Stimulated activated CD8-positive, alpha-beta memory T cell treated with anti-CD3 and anti-CD28 coated beads, Interleukin-15, amount 100 ng/mL, for 4 hours (primary cell): ENCODE data around the gene MYBPC2.

ENCODE experiments used
- DNase-seq, 2 donors: peaks; one replicate each; pipeline ENCODE4 v3.0.0-alpha.2; 2020; ENCODE audit warnings: low read depth in 2 of 2

MYBPC2 gene

DNA sequence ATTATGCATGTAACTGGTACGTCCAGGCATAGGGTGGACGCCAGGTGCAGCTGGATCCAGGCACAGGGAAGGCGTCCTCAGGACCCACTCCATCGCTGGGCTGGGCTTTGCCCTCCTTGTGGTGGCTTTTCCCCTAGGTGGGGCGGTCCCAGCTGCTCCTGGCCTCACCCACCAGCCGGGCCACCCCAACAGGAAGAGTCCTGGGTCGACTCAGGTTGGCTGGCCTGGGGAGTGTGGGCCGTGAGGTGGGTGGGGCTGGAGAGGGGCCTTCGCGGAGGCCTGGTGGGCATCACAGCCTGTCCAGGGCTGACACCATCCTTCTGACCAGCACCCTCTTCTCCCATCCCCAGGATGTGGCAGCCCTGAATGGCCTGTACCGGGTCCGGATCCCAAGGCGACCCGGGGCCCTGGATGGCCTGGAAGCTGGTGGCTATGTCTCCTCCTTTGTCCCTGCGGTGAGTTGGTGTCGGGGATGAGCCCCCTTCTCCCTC, 47.1 kb downstream of the MYBPC2 start:
- DNase-seq: no peak

DNA sequence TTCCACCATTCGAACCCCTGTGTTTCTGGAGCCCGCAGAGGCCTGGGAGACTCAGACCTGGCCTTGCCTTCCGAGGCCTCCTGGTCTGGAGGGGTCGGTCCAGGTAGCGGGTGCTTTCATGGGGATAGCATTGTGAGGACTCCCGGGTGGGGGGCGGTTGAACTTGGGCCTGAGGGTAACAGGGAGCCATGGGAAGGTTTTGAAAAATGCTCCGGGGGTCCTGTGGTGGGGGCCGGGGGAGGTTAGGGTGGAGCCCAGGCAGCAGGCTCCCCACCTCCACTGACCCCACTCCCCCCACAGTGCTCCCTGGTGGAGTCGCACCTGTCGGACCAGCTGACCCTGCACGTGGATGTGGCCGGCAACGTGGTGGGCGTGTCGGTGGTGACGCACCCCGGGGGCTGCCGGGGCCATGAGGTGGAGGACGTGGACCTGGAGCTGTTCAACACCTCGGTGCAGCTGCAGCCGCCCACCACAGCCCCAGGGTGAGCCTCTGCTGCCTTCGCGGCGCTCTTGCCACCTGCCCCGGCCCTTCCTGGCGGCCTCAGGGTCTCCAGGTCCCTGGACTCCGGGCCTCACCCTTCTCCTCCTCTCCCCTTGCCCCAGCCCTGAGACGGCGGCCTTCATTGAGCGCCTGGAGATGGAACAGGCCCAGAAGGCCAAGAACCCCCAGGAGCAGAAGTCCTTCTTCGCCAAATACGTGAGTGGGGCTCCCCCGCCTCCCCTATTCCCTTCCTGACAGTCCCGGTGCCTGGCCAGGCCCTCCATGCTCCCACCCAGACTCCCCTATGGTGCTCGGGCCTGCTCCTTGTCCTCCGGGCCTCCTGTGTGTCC, 47.8 kb downstream of the MYBPC2 start:
- no peak for DNase-seq

DNA sequence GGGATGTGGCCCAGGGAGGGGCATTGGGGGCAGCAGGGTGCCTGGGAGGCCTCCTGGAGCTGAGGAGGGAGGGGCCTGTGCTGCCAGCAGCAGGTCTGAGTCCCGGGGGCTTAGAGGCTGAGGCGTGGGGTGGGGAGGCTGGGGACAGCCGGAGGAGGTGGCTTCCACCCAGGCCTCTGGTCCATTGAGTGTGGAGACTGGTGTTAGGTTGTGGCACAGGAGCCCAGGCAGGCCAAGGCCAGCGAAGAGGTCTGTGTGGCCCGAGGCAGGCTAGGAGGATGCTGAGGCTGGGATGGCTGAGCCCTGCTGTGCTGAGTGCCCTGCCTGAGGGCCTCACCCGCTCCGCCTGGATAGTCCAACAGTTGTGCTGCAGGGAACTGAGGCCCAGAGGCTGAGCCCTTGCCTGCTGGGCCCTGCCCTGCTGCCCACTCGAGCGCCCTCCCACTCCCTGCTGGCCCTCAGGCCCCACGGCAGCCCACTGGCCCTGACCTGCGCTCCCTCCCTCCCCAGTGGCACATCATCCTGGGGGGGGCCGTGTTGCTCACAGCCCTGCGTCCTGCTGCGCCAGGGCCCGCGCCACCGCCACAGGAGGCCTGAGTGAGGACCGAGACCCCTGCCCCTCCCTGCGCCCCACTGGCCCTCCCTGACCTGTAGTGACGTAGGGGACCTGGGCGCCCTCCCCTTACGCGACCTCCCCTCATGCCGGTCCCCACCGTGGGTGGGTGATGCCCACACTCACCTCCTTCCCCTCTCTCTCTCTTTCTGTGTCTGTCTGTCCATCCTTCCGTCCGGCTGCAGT, 48.9 kb downstream of the MYBPC2 start:
- DNase-seq: no peak

DNA sequence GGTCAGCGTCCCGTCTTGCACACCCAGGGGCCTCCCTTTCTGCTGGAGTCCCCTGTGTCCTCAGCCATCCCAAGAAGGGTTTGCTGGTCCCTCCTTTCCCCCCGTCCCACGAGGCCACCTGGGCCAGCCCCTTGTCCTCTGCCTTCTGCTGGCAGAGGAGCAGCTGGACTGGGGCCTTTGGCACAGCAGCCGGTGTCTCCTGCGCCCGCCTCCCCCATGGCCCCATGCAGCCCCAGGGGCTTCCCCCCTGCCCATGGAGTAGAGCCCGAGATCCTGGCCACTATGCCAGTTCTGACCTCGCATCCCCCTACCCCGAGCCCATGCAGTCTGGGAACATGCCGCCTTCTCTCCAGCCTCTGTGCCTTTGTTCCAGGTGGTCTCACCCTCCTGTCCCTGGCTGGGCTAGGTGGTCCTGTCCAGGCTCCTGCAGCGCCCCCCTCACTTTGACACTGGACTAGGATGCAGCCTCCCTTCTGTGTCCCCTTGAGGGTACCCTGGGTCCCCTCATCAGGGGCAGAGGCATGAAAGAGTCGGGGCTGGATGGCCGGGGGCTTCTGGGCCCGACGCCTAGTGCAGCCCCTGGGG, 49.7 kb downstream of the MYBPC2 start:
- DNase-seq: no peak

DNA sequence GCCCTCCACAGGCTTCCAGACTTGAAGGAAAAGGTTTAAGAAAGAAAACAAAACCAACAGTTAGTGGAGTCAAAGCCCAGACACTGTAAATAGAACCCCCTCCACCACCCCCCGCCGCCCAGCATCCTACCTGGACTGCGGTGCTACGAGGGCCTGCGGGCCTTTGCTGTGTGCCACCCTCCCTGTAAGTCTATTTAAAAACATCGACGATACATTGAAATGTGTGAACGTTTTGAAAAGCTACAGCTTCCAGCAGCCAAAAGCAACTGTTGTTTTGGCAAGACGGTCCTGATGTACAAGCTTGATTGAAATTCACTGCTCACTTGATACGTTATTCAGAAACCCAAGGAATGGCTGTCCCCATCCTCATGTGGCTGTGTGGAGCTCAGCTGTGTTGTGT, 50.2 kb downstream of the MYBPC2 start:
- DNase-seq: no peak

DNA sequence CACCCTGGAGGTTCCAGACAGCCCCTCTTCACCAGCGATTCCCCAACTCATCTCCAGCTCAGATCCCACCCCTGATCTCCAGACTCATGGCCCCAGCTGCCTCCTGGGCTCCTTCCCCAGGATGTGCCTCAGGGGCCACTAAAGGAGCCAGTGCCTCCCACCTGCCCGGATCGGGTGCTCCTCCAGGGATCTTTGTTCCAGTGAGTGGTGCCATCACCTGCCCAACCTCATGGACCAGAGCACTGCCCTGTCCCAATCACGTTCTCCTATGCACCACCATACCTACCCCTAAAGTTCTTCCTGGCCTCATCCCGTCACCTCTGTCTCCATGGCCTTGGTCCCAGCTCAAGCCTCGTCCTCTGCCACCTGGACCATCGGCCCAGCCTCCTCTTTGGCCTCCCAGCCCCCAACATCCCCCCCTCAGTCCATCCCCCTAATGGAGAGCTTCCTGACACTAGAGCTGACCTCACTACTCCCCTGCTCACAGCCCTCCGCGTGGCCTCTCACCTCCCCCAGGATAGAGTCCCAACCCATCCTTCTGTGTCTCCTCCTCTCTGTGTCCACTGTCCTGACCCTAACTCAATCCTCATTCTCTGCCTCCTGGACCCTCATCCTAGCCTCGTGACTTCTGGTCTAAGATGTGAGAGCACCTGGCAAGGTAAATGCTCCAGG, 52.7 kb downstream of the MYBPC2 start:
- DNase-seq: no peak

DNA sequence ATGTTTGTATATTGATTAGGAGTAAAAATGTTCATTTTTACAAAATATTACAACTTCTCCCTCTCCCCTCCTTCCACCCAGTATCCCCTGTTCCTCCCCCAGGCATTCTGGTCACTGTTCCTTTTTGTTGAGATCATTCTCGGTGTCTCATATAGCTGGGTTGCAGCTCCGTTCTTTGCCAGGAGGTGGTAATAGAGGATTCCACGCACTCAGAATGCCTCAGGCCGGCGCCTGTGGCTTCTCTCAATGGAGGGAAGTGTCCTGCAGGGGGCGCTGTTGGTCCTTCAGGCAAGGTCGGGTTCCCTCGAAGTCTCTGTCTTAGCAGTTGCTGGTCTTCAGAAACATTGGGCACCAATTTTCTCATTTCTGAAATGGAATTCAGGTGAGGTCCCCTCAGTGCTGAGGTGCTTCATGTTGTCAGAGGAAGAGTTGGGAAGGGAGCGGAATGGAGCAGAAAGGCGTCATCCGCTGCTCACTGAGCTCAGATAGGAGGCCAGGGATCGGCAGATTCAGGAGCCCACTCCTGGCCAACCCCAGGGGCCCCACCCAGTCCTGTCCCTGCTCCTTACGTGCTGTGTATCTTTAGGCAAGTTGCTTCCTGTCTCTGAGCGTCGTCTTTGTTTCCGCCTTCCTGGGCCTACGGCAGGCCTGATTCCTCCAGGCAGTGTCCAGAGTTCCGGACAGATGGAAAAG, 54.3 kb downstream of the MYBPC2 start:
- DNase-seq: no peak

DNA sequence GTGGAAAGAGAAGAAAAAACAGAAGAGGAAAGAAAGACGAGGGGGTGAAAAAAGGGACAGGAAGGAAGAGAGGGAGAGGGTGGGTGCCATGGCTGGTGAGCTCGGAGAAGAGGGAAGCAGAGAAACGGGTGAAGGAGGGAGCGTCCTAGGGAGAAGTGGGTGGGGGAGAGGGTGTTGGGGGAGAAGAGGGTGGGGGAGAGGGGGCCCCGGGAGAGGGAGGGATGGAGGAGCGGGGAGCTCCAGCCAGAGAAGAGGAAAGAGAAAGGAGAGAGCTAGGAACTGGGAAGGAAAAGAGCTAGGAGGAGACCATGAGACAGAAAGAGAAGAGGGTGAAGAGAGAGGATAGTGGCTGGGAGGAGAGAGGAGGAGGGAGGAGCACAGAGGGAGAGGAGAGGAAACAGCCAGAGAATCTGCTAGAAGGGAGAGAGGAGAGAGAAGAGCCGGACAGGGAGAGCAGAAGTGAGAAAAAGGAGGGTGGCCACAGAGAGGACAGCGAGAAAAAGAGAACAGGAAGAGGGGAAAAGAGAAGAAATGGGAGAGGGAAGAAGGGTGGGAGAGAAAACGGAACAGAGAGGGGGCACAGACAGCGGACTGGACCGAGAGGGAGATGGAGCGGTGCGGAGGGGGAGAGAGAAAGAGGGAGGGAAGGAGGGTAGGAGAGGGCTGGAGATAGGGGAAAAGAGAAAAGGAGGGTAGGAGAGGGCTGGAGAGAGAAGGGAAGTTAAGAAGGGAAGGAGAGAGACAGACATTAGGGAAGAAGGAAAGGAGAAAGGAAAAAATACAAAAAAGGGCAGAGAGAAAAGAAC, 55.9 kb downstream of the MYBPC2 start:
- no peak for DNase-seq

DNA sequence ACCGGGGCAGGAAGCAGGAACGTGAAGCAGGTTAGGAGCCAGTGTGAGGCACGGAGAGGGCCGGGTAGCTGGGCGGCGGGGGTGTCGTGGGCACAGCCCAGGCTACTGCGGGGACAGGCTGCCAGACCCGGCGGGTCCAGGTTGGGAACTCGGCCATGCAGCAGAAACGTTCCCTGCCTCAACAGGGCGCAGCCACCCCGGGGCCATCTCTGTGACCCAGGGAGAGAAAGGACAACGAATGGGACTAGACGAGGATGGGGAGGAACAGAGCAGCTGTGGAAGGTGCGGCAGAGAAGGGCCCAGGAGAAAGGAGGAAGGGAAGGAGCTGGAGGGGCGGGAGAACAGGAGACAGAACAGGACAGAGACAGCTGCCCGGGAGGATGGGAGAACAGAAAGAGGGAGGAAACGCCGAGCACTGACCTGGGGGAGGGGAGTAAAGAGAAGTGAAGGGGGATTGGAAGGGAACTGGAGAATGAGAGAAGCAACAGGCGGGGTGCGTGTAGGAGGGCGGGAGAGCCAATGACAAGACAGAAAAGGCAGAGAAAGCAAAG, 56.8 kb downstream of the MYBPC2 start:
- no peak for DNase-seq

DNA sequence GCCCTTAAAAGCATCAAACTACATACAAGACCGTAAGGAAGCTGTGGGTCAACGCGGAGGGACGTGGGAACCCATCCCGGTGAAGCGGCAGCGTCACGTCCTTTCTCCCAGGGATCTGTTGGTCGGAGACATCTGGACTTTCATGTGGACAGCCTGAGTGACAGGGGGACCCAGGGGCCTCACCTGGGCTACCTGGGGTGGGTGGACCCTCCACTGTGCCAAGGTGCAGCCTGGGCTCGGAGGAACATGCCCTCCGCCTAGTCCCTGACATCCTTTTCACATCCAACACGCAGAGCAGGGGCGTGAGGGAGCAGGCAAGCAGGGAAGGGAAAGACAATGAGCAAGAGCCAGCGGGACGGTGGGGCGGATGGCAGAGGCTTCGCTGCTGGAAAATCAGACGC, 57.7 kb downstream of the MYBPC2 start:
- DNase-seq: no peak

DNA sequence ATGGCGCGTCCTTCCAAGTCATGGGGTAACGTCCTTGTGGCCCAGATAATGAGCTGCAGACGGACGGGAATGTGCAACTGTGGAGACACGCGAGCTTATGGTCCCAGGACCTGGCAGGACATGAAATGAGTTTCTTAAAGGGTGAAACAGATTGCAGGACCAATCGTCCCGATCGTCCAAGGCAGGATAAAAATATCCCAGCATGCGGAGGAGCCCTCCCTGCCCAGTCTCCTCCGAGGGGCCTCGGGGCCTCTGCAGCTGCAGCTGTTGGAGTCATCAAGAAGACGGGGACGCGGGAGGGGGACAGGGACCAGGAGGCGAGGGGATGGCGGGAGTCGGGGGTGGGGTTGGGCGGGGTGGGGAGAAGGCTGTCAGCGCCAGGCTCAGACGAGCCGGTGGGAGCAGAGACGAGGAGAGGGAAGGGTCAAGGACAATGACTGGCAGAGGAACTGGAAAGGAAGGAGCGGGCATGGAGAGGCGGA, 58.3 kb downstream of the MYBPC2 start:
- no peak for DNase-seq

DNA sequence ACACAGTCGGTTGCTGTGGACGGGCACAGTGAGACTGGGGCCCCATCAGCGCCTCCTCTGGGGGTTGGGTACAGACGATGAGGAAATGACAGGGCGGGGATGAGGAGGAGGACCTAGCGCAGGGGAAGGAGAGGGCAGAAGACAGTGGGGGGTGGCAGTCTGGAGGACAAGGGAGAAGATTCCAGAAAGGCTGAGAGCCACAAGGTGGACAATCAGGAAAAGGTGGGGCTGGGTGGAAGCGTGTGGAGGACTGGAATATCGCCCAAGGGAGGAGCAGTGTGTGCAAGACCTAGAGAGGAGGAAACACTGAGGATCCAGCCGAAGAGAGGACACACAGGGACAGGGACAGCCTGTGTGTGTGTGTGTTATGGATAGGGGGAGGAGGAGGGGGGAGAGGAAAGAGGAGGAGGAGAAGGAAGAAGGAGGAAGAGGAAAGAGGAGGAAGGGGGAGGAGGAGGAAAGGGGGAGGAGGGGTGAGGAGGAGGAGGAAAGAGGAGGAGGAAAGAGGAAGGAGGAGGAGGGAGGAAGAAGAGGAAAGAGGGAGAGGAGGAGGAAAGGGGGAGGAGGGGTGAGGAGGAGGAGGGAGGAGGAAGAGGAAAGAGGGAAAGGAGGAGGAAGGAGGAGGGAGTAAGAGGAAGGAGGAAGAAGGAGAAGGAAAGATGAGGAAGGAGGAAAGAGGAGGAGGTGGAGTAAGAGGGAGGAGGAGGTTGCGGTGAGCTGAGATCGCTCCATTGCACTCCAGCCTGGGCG, 59.8 kb downstream of the MYBPC2 start:
- no peak for DNase-seq

DNA sequence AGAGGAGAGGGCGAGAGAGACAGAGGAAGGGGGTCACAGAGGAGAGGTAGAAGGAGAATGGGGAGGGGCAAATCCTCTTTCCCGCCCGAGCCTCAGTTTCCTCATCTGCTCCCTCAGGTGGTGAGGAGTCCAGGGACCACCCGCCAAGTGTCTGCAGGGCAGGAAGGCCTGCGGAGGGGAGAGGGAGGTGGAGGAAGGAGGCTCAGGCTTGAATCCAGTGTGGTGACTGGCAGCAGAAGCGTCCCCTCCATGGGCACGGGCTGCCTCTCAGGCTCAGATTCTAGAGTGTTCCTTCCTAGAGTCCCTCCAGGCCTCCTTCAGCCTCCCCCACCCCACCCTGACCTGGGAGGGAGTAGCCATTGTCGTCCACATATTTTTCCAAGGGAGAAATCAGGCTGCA, 60.5 kb downstream of the MYBPC2 start:
- DNase-seq: no peak

DNA sequence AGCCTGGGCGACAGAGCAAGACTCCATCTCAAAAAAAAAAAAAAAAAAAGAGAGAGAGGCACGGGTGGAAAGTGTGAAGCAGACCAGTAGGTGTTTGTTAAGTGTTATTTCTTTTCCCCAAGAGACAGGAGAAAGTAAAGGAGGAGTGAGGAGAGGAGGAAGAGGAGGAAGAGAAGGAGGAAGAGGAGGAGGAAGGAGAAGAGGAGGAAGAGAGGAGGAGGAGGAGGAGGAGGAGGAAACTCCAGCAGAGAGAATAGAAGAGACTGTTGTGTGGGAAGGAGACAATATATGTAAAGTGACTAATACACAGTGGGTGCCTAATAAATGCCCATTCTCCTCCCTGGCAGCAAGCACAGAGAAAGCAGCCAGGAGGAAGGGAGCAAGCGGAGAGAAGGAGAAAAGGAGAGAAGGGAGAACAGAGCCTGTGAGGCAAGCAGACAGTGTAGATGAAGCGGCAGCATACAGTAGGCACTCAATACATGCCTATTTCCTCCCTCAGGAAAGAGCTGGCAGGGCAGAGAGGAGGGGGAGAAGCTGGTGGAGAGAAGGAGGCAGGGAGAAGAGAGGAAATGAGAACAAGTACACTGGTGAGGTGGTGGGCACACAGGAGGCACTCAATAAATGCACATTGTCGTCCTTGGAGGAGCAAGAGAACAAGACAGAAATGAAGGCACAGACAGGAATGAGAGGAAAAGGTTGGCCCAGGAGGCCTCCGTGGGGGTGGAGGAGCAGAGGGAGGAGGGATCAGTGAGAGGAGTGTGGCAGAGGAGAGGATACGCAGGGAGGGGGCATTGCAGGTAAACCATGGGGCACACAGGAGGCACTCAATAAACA, 61.7 kb downstream of the MYBPC2 start:
- no peak for DNase-seq

DNA sequence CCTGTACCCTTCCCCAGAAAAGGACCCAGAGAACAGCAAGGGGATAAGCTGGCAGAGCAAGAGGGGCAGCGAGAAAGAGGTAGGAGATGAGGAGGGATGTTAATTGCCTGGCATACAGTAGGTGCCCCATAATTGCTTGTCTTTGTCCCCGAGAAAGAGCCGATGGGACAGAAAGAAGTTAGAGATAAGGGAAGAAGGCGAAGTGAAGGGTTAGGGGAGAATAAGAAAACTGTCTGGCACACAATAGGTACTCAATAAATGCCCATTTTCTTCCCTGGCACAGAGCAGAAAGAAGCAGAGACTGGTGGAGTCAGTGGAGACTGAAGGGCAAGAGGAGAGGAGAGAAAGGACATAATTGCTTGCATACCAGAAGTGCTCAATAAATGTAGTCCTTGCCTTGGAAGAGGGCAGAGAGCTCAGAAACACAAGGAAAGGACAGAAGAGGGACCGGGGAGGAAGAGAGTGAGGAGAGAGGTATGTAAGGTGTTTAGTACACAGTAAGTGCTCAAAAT, 62.4 kb downstream of the MYBPC2 start:
- no peak for DNase-seq

DNA sequence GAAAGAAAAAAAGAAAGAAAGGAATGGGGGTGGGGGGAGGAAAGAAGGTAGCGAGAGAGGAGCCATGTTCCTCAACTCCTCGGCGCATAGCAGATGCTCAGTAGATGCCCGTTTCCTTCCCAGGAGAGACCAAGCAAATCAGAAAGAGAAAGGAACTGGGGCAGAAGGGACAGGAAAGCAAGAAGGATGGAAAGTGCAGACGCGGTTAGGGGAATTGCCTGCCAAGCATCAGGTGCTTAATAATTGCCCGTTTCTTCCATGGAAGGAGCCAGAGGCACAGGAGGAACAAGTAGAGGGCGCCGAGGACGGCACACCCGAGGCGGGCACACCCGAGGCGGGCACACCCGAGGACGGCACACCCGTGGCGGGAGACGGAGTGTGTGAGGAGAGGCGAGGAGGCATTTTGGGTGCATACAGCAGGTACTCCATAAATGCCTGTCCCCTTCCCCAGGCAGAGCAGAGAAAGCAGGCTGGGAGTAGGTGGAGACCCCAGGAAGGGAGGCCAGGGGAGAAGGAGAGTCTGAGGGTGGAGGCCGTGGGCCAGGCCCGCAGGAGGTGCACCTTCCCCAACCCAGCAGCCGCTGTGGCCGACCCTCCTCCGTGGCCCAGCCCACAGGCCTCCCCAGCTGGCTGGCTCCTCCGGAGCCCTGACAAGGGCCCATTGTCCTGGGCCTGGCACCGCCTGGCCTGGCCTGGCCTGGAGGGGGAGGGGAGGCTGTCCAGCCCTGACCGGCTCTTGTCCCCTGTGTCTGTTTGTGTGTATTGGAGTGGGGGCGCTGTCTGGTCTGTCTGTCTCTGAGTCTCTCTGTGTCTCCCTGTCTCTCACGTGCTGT, 63.7 kb downstream of the MYBPC2 start:
- DNase-seq: no peak

DNA sequence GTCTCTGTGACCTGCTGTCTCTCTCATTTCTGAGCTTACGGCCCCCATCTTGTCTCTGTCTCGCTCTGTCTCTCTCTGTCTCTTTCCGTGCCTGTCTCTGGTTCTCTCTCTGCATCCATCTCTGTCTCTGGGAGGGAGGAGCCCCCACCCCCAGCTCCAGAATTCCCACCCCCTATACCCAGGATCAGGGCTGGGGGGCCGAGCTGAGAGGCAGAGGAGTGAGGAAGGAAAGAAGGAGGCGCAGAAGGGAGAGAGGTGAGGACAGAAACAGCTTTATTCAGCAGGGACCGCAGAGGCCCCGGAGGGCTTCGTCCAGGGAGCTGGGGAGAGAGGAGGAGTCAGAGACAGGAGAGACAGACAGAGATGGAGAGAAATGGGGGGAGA, 64.3 kb downstream of the MYBPC2 start:
- DNase-seq: no peak
